Heart left ventricle (tissue), 13 donors: Measurements from ENCODE around the gene OSM.

Experiments
- POLR2A ChIP-seq, 2 donors: fragments of 450-650 bp; IDR thresholded peaks; one replicate each; pipeline ENCODE4 v1.6.1; 2017; ENCODE audit warnings: antibody characterized with exemption in 2 of 2, mild to moderate bottlenecking in 2 of 2, moderate library complexity in 2 of 2
- TF ChIP-seq, protein P1 (sequence below), 12 donors: fragments of 200-600 bp; sonication (generic) in 4 of 12; IDR thresholded peaks; one replicate each; pipeline versions ENCODE4 v1.5.0 to v1.8.0; 2018 to 2022; ENCODE audit warnings: antibody characterized with exemption in 12 of 12, mild to moderate bottlenecking in 5 of 12
- donor health status: ischemic (EF 13 %, LVEDD 7.1; RV severe dilation, severe dysfunction).
- donor health status: DM: no; HTN: yes; CAD: no.
- donor health status: DM: no; HTN: no; CAD: no.
- donor health status: ischemic (EF 25% LVEDD 6.9; RV normal size, moderate dysfunction).
- donor health status: ischemic (EF 25% LVEDD 5.7; RV mildly dilated, moderate dysfunction).
- donor health status: ischemic (EF 35%, LVEDD 5.7; RV mildly dilated, moderate dysfunction).
- donor health status: nonischemic (EF 11% LVEDD 7.7; RV severe dilation, severe dysfunction).
- donor health status: DM: yes; HTN: yes; CAD: no.
- donor health status: PGD.
- donor health status: ischemic (EF 29% LVEDD 5.4; RV normal size, mild dysfunction).
- donor health status: nonischemic (EF 23%, LVEDD 6.1; RV moderate dilation, normal function).

DNA sequence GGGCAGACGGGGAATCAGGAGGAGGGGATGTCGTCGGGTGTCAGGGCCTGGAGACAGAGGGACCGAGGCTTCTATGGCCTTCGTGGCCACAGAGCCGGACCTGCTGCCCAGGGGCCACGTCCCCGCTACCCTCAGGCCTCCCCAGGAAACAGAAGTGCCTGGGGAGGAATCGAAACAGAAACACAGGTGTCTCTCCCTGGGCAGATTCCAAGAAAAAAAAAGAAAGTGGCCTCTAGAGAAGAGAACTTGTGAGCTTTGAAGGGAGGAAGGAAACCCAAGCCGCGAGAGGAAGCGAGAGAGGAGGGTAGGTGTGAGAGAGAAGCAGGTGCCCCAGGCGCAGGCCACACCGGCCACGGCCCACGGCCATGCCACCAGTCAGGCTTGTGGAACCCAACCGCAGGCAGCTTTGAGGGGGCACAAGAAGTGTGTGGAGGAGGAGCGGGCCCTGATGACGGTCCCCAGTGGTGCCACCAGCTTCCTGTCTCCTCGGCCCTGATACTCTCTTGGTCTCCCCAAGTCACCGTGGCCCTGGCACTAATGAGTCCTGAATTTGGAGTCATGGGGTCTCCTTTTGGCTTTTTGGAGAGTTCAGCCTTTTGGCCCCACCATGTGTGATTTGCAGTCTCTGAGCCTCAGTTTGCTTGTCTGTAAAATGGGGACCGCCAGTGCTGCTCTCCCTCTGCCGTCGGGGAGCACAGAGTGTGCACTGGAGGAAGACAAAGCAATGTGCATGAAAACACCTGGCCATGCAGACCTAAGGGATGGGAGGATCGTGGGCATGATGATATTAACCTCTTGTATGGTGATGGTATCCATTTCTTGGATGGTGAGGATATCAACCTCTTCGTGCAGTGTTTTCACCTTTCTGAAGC lies 45.3 kb downstream of the OSM start:
- TF ChIP-seq, protein P1, sequence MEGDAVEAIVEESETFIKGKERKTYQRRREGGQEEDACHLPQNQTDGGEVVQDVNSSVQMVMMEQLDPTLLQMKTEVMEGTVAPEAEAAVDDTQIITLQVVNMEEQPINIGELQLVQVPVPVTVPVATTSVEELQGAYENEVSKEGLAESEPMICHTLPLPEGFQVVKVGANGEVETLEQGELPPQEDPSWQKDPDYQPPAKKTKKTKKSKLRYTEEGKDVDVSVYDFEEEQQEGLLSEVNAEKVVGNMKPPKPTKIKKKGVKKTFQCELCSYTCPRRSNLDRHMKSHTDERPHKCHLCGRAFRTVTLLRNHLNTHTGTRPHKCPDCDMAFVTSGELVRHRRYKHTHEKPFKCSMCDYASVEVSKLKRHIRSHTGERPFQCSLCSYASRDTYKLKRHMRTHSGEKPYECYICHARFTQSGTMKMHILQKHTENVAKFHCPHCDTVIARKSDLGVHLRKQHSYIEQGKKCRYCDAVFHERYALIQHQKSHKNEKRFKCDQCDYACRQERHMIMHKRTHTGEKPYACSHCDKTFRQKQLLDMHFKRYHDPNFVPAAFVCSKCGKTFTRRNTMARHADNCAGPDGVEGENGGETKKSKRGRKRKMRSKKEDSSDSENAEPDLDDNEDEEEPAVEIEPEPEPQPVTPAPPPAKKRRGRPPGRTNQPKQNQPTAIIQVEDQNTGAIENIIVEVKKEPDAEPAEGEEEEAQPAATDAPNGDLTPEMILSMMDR (IDR thresholded peaks at IDR 0.05): no peak
- TF ChIP-seq POLR2A (IDR thresholded peaks at IDR 0.05): no peak
